Effector memory CD4-positive, alpha-beta T cell (primary cell): Measurements from ENCODE around the gene DISC1.

Source experiments
- DNase-seq, 3 donors: peaks; one replicate each; pipeline ENCODE4 v3.0.0-alpha.2; 2020
- H3K27ac ChIP-seq: 2 replicates; pipeline ENCODE4 v1.7.0; 2013; ENCODE audit warnings: mild to moderate bottlenecking, low read length, moderate library complexity; ENCODE audit not compliant: insufficient read depth, poor library complexity, severe bottlenecking
- H3K27me3 ChIP-seq: replicated peaks from 2 replicates; pipeline ENCODE4 v1.7.0; 2013; ENCODE audit warnings: mild to moderate bottlenecking, low read length; ENCODE audit not compliant: insufficient read depth, control insufficient read depth, poor library complexity, severe bottlenecking
- H3K36me3 ChIP-seq: 2 replicates; pipeline ENCODE4 v1.7.0; 2013; ENCODE audit warnings: mild to moderate bottlenecking, low read length, moderate library complexity; ENCODE audit not compliant: control insufficient read depth, insufficient read depth
- H3K4me1 ChIP-seq: 2 replicates; pipeline ENCODE4 v1.7.0; 2013; ENCODE audit warnings: low read length, mild to moderate bottlenecking; ENCODE audit not compliant: control insufficient read depth, insufficient read depth, poor library complexity, severe bottlenecking
- H3K4me3 ChIP-seq: 2 replicates; pipeline ENCODE4 v1.7.0; 2013; ENCODE audit warnings: low read length, low read depth, mild to moderate bottlenecking; ENCODE audit not compliant: insufficient read depth, poor library complexity, severe bottlenecking
- H3K9me3 ChIP-seq: 2 replicates; pipeline ENCODE4 v1.7.0; 2013; ENCODE audit warnings: mild to moderate bottlenecking, low read length, moderate library complexity; ENCODE audit not compliant: control insufficient read depth

DISC1 gene

DNA sequence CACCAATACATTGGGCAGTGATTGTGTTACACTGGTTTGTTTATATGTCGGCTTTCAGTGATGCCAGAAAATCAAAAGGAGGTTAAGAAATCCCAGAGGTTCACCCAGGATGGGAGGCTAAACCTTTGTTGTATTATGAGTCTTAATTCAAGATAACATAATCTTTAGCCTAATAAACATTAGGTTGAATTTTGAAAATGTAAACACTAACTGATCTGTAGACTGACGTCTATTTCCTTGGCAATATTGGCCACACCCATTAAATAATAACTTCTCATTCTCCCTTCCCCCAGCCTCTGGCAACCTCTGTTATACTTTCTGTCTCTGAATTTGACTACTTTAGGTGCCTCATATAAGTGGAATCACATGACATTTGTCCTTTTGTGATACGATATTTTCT lies 238.7 kb downstream of the DISC1 start:
- H3K36me3 ChIP-seq: no peaks in the 10 kb centered on the region
- H3K4me1 ChIP-seq: peaks cover 13% of the 10 kb centered on the region
- no peak overlapping the region for H3K4me3 ChIP-seq
- H3K27ac ChIP-seq: no peak overlapping the region
- H3K27me3 ChIP-seq: no peaks in the 10 kb centered on the region
- no peak for DNase-seq
- H3K9me3 ChIP-seq: no peaks in the 10 kb centered on the region

DNA sequence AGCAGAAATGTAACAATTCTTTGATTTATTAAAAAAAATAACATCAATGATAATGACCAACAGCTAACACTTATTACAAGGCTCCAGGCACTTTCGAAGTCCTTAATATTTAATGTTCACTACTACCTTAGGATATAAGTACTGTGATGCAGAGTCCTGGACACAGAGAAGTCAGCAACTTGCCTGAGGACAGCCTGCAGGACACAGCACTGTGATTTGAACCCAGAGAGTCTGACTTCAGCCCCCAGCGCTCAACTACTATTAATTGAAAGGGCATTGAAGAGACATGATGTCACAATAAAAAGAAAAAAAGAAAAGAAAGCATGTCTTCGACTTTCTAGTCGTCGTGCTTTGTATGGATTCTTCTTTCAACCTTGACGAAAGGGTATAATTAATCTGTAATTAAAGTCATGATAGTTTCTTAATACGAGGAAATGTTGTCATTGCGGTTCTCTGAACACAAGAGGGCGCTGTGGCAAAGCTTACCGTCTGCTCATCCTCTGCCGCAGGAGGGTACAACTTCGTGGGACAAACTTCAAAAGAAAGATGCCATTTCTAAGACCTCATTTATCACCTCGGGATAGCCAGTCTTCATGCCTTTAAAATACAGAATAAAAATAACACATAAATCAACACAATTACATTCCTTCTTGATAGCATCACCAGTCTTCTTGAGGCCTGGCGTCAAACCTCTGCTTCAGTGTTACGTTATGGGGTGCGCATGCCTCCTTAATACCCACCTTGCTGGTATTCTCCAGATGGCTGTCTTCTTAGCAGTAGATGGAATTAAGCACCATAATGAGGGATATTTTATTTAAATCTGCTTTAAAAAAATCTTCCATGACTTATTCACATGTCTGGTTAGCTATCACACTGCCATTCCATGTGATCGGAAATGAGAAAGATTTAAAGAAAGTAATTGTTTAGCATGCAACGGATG lies 240.1 kb downstream of the DISC1 start:
- Histone ChIP-seq H3K36me3 (no peaks in the 10 kb centered on the region), H3K9me3 (no peaks in the 10 kb centered on the region), H3K27ac (no peak overlapping the region), H3K27me3 (no peaks in the 10 kb centered on the region), H3K4me3 (no peak overlapping the region), H3K4me1 (peaks cover 9% of the 10 kb centered on the region)
- peak; percentile 3 to 38 (median 14) for DNase-seq

DNA sequence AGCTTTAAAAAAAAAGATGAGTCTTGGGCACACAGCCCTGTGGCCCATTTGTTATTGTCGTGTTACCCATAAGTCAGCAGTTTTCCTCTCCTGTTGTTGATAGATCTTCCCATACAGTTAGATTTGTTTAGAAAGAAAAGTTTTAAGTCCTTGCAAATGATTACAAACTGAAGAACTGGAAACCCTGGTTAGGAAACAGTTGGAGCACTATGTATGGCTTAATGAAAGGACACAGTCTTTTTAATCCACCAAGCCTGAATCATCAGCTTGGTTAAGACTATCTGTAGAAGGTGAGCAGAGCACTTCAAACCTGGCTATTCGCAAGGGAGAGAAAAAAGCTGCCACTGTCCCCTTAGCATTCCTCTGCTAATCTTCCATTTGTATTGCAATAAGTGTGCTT lies 241.0 kb downstream of the DISC1 start:
- peaks cover 9% of the 10 kb centered on the region for H3K4me1 ChIP-seq
- no peak for DNase-seq

DNA sequence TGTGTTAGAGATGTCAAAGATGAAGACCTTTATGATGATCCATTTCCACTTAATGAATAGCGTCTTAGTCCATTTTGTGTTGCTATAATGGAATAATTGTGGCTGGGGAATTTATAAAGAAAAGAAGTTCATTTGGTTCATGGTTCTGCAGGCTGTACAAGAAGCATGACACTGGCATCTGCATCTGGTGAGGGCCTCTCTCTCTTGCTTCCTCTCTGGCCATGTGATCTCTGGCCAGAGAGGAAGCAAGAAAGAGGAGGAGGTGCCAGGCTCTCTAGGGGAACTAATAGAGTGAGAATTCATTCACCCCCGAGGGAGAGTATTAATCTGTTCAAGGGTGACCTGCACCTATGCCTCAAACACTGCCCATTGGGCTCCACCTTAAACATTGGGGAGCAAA lies 242.8 kb downstream of the DISC1 start:
- Histone ChIP-seq H3K4me3 (no peak overlapping the region), H3K36me3 (no peaks in the 10 kb centered on the region), H3K9me3 (no peaks in the 10 kb centered on the region), H3K27ac (no peak overlapping the region), H3K4me1 (peaks cover 9% of the 10 kb centered on the region), H3K27me3 (no peaks in the 10 kb centered on the region)
- no peak for DNase-seq

More for the DNA sequence above, 241.0 kb downstream of the DISC1 start:
- Histone ChIP-seq H3K27me3 (no peaks in the 10 kb centered on the region), H3K4me3 (no peak overlapping the region), H3K36me3 (no peaks in the 10 kb centered on the region), H3K9me3 (no peaks in the 10 kb centered on the region), H3K27ac (no peak overlapping the region)

DNA sequence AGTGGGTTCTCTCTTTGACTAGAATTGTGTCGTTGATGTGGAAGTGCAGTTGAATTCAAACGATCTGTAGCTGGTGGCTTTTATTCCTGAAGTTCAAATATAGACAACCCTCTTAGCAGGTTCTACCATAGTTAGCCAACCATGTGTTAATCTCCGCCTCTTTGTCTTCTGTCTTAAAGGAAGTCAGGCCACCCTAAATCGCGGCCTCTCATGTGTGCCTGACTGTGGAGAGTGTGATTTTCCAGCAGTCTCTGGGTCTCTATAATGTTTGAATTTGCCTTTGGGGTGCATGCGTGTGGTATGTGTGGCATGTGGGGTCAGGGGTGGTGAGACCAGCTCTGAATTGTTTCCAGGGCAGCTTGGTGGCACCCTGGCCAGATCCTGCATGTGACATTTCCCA lies 244.9 kb downstream of the DISC1 start:
- Histone ChIP-seq H3K4me1 (peaks cover 9% of the 10 kb centered on the region), H3K9me3 (no peaks in the 10 kb centered on the region), H3K36me3 (peaks cover 4% of the 10 kb centered on the region), H3K27me3 (no peaks in the 10 kb centered on the region), H3K27ac (no peak overlapping the region), H3K4me3 (no peak overlapping the region)
- DNase-seq: no peak

DNA sequence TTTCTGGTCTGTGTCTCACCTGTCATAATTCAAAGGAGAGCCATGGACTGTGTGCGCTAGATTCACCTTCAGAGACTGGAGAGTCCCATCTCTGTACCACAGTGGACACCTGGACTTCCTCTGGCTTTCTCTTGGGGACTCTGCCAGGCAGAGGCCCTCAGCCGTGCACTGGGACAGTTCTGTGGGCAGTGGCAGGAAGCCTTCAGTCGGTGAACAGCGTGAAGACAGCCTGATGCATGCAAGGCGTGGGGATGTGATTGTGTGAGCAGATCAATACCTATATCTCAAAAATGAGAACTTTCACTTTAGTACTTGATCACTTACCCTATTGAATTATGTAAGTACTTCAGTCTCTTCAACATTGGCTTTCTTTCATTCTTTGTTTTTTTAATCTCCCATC lies 245.3 kb downstream of the DISC1 start:
- Histone ChIP-seq H3K4me3 (no peak overlapping the region), H3K36me3 (peaks cover 4% of the 10 kb centered on the region), H3K27ac (no peak overlapping the region), H3K4me1 (peaks cover 7% of the 10 kb centered on the region), H3K27me3 (no peaks in the 10 kb centered on the region), H3K9me3 (no peaks in the 10 kb centered on the region)
- DNase-seq: no peak

DNA sequence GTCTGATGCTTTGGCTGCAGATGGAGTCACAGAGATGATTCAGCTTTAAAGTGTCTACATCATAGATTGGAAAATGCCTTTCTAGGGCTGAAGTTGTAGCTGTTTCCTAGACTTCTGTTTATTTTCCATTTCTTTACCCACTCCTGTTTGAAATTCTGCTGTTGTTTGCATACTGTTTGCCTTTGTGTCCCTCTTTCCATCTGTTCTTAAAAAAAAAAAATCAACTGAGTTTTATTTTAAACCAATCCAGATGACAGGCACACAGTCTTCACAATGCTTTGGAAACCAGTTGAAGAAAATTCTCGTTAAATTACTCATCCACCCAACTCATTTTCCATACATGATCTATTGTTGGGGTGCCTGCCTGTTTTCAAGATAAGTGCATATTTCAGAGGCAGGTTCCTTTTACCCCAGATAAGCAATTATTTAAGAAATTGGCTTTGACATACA lies 245.9 kb downstream of the DISC1 start:
- no peak for DNase-seq
- Histone ChIP-seq H3K36me3 (peaks cover 4% of the 10 kb centered on the region), H3K9me3 (no peaks in the 10 kb centered on the region), H3K27me3 (no peaks in the 10 kb centered on the region), H3K27ac (no peak overlapping the region), H3K4me1 (peaks cover under 1% of the 10 kb centered on the region), H3K4me3 (no peak overlapping the region)

DNA sequence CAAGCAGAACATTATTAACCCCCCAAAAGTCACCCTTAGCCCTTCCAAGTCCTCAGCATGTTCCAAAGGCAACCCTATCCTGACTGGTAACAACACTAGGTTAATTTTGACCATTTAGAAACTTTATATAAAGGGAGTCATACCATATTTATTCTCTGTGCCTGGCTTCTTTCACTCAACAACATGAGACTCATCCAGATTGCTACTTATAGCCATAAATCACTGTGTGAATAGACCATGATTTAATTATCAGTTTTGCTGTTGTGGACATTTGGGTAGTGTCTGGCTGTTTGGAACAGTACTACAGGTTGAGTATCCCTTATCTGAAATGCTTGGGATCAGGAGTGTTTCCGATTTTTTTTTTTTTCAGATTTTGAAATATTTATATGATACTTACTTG lies 252.1 kb downstream of the DISC1 start:
- H3K4me1 ChIP-seq: no peaks in the 10 kb centered on the region
- H3K4me3 ChIP-seq: no peak overlapping the region
- no peaks in the 10 kb centered on the region for H3K27me3 ChIP-seq
- no peak overlapping the region for H3K27ac ChIP-seq
- H3K36me3 ChIP-seq: peaks cover 4% of the 10 kb centered on the region
- no peaks in the 10 kb centered on the region for H3K9me3 ChIP-seq
- DNase-seq: no peak

DNA sequence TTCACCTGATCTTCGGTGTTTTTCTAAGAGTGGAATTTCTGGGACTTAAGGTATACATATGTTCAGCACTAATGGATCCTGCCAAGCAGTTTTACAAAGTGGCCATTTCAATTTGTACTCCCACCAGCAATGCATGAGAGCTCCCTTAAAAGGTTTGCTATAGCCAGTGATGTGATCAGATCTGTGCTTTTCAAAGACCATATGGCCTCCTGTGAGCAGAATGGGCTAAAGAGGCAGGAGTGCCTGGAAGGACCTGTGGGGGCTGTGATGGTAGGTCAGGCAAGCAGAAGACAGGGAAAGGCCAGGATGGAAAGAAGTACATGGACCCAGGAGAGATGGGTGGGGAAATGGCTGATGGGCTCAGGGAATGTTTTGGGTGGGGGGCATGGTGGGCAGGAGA lies 252.7 kb downstream of the DISC1 start:
- DNase-seq: no peak
- no peaks in the 10 kb centered on the region for H3K9me3 ChIP-seq
- no peak overlapping the region for H3K27ac ChIP-seq
- no peak overlapping the region for H3K4me3 ChIP-seq
- H3K36me3 ChIP-seq: peaks cover 4% of the 10 kb centered on the region
- no peaks in the 10 kb centered on the region for H3K27me3 ChIP-seq
- H3K4me1 ChIP-seq: no peaks in the 10 kb centered on the region

DNA sequence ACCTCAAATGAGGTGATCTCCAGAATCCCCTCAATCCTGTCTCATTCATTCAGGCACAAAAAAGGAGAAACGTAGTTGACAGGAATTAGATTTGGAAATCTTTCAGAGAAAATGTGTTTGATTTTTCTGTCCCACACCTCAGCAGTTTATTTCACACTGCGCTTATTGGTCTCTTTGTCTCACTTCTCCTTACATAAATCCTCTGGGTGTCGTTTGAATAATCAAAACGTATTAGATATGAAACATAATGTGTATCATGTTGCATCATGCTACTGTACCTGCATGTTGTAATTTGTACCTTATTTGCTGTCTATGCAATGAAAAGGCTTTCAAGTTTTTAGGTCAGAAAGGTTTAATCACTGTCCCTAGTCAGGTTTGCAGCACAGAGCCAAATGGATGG lies 255.7 kb downstream of the DISC1 start:
- Histone ChIP-seq H3K27ac (no peak overlapping the region), H3K9me3 (no peaks in the 10 kb centered on the region), H3K36me3 (no peaks in the 10 kb centered on the region), H3K4me1 (no peaks in the 10 kb centered on the region), H3K27me3 (no peaks in the 10 kb centered on the region), H3K4me3 (no peak overlapping the region)
- no peak for DNase-seq
